Measurements from ENCODE around the gene MRPS2. TPM values are rescaled to one million over a fixed set of nuclear protein-coding genes. Genes with fewer than 3 reads are reported as not detected.

Gene MRPS2
- total RNA-seq, 3 donors from 2014 or later = 27.3 to 36.0 (median 28.2) TPM

- no peaks in the 10 kb centered on the region for H3K36me3 ChIP-seq (ENCODE audit: low read depth)
- peak; percentile 65 for TF ChIP-seq CTCF (IDR thresholded peaks at IDR 0.05)
- DNase-seq (peak; percentile 57 to 76 (median 69)), ATAC-seq (no peak)
- intact Hi-C loops (cut with DNase I, micrococcal nuclease) = no loop called here
- H3K4me3 ChIP-seq = no peak overlapping the region
- peaks cover 13% of the 10 kb centered on the region for H3K4me1 ChIP-seq (ENCODE audit: low read depth)
- H3K9me3 ChIP-seq = peaks cover 6% of the 10 kb centered on the region
Measured at GRCh38 chr9:135504262-135505243, 4.1 kb downstream of the MRPS2 start.

- intact Hi-C loops (cut with DNase I, micrococcal nuclease) = no loop called here
- TF ChIP-seq CTCF (IDR thresholded peaks at IDR 0.05) = no peak
- H3K9me3 ChIP-seq = peaks cover 6% of the 10 kb centered on the region
- DNase-seq = peak in 1 of 3 donors; percentile 15
- no peak for ATAC-seq
- H3K36me3 ChIP-seq (ENCODE audit: low read depth) = no peaks in the 10 kb centered on the region
- peaks cover 12% of the 10 kb centered on the region for H3K4me1 ChIP-seq (ENCODE audit: low read depth)
- no peak overlapping the region for H3K4me3 ChIP-seq
Measured at GRCh38 chr9:135505406-135506187, 5.1 kb downstream of the MRPS2 start.

- no peak overlapping the region for H3K4me3 ChIP-seq
- ATAC-seq = peak; percentile 30
- peaks cover 6% of the 10 kb centered on the region for H3K9me3 ChIP-seq
- intact Hi-C loops (cut with DNase I, micrococcal nuclease) = no loop called here
- no peak for DNase-seq
- TF ChIP-seq CTCF (IDR thresholded peaks at IDR 0.05) = no peak
- H3K36me3 ChIP-seq (ENCODE audit: low read depth) = no peaks in the 10 kb centered on the region
- H3K4me1 ChIP-seq (ENCODE audit: low read depth) = peaks cover 8% of the 10 kb centered on the region
Measured at GRCh38 chr9:135506327-135507103, 6.0 kb downstream of the MRPS2 start.

- H3K36me3 ChIP-seq (ENCODE audit: low read depth) = no peaks in the 10 kb centered on the region
- ATAC-seq (no peak), DNase-seq (peak in 2 of 3 donors; percentile 10 to 34)
- H3K9me3 ChIP-seq = peaks cover 6% of the 10 kb centered on the region
- TF ChIP-seq CTCF (IDR thresholded peaks at IDR 0.05) = no peak
- no peak overlapping the region for H3K4me3 ChIP-seq
- no peaks in the 10 kb centered on the region for H3K4me1 ChIP-seq (ENCODE audit: low read depth)
- intact Hi-C loops (cut with DNase I, micrococcal nuclease) = no loop called here
Measured at GRCh38 chr9:135507104-135508035, 6.9 kb downstream of the MRPS2 start.

Data from mucosa of descending colon (tissue), 3 donors.